ENCODE data around the gene LRRFIP2.

DNA sequence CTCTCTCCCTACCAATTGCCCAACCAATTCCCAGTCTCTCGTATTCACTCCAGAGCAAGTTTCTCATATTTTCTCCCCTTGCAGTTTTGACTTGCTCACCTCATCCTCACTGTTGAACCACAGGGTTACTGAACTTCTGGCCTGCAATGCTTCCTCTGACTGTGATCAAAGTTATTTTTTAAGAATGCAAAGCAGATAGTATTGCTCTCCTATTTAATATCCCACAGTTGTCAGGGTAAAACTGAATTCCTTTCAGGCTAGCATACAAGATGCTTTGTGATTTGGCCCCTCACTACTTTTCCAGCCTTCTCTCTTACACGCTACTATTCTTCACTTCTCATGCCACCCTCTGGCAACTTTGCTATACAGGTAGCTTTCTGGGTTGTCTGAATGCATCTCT, 80.9 kb downstream of the LRRFIP2 start:
- TF ChIP-seq, protein P1, sequence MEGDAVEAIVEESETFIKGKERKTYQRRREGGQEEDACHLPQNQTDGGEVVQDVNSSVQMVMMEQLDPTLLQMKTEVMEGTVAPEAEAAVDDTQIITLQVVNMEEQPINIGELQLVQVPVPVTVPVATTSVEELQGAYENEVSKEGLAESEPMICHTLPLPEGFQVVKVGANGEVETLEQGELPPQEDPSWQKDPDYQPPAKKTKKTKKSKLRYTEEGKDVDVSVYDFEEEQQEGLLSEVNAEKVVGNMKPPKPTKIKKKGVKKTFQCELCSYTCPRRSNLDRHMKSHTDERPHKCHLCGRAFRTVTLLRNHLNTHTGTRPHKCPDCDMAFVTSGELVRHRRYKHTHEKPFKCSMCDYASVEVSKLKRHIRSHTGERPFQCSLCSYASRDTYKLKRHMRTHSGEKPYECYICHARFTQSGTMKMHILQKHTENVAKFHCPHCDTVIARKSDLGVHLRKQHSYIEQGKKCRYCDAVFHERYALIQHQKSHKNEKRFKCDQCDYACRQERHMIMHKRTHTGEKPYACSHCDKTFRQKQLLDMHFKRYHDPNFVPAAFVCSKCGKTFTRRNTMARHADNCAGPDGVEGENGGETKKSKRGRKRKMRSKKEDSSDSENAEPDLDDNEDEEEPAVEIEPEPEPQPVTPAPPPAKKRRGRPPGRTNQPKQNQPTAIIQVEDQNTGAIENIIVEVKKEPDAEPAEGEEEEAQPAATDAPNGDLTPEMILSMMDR (IDR thresholded peaks at IDR 0.05; ENCODE audit: poor library complexity) = no peak
- TF ChIP-seq EZH2 (IDR thresholded peaks at IDR 0.05; ENCODE audit: borderline replicate concordance) (no peak), EZH2phosphoT487 (IDR thresholded peaks at IDR 0.05; ENCODE audit: low read depth, severe bottlenecking, unreplicated experiment) (no peak)
